ENCODE measurements around the gene SMCO4.

- TF ChIP-seq CTCF (IDR thresholded peaks at IDR 0.05; ENCODE audit: low read length) (no peak), EZH2 (IDR thresholded peaks at IDR 0.05; ENCODE audit: borderline replicate concordance, low read length) (no peak)
Observed at GRCh38 chr11:93532281-93532789, 10.9 kb downstream of the SMCO4 start.

Measured in OCI-LY1 (cell line).